ENCODE measurements around the gene BIRC5. TPM values are rescaled to one million over a fixed set of nuclear protein-coding genes. Genes with fewer than 3 reads are reported as not detected.

The BIRC5 gene
- polyA plus RNA-seq, 1 experiment = 15.3 TPM

DNA sequence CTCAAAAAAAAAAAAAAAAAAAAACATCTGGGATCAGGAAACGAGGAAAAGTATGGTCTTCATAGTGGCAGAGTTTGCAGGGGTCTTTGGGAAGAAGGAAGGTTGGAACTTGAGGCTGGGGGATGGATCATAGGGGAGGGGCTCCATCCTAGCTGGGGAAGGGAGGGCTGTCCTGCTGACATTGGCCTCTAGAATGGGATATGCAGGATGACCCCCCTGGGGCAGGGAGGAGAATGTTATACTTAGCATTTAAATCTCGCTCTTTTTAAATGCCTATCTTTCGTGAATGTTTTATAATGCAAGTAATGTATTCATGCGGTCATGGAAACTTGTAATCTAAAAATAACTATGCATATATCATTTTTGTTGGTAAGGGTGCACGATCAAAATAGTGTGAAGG lies 50.5 kb downstream of the BIRC5 start:
- DNase-seq (ENCODE audit: low read depth, low spot score) = no peak
- Histone ChIP-seq H3K4me3 (ENCODE audit: low read depth, low read length) (no peak overlapping the region), H3K27me3 (ENCODE audit: control insufficient read depth, insufficient read depth, low read length) (peaks cover 12% of the 10 kb centered on the region), H3K27ac (ENCODE audit: low read depth, low read length) (no peak overlapping the region), H3K9me3 (ENCODE audit: control insufficient read depth, insufficient read depth, low read length) (no peaks in the 10 kb centered on the region)
- TF ChIP-seq, protein P1, sequence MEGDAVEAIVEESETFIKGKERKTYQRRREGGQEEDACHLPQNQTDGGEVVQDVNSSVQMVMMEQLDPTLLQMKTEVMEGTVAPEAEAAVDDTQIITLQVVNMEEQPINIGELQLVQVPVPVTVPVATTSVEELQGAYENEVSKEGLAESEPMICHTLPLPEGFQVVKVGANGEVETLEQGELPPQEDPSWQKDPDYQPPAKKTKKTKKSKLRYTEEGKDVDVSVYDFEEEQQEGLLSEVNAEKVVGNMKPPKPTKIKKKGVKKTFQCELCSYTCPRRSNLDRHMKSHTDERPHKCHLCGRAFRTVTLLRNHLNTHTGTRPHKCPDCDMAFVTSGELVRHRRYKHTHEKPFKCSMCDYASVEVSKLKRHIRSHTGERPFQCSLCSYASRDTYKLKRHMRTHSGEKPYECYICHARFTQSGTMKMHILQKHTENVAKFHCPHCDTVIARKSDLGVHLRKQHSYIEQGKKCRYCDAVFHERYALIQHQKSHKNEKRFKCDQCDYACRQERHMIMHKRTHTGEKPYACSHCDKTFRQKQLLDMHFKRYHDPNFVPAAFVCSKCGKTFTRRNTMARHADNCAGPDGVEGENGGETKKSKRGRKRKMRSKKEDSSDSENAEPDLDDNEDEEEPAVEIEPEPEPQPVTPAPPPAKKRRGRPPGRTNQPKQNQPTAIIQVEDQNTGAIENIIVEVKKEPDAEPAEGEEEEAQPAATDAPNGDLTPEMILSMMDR (IDR thresholded peaks at IDR 0.05; ENCODE audit: low read depth, low read length) = no peak
- POLR2A ChIA-PET = no interaction called here
- CTCF ChIA-PET = no interaction called here

GRCh38 chr17:78265121-78265520 lies 51.1 kb downstream of the BIRC5 start:
- ChIA-PET CTCF (no interaction called here), POLR2A (no interaction called here)
- Histone ChIP-seq H3K27ac (ENCODE audit: low read depth, low read length) (no peak overlapping the region), H3K4me3 (ENCODE audit: low read depth, low read length) (no peak overlapping the region), H3K9me3 (ENCODE audit: control insufficient read depth, insufficient read depth, low read length) (no peaks in the 10 kb centered on the region), H3K27me3 (ENCODE audit: control insufficient read depth, insufficient read depth, low read length) (peaks cover 17% of the 10 kb centered on the region)
- TF ChIP-seq, protein P1 (IDR thresholded peaks at IDR 0.05; ENCODE audit: low read depth, low read length) = no peak
- DNase-seq (ENCODE audit: low read depth, low spot score) = no peak

DNA sequence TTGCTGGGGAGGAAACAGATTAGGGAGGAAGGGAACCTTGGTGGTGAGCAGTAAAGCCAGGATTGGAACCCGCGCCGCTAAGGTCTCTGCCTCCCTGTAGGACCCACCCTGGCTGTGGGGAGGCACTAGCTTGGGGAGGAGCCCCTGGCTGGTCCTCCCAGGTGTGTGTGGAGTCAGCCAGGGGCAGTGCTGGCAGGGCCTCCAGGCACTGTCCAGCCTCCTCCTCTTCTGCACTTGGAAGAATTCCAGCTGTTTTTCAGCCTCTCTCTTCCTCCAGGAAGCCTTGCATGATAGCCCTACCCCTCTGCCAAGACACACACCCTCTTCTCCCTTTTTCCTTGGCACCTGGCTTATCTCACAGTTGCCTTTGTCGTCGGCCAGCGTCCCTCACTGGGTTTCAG lies 52.2 kb downstream of the BIRC5 start:
- Histone ChIP-seq H3K27ac (ENCODE audit: low read depth, low read length) (no peak overlapping the region), H3K4me3 (ENCODE audit: low read depth, low read length) (no peak overlapping the region), H3K27me3 (ENCODE audit: control insufficient read depth, insufficient read depth, low read length) (peaks cover 20% of the 10 kb centered on the region), H3K9me3 (ENCODE audit: control insufficient read depth, insufficient read depth, low read length) (no peaks in the 10 kb centered on the region)
- TF ChIP-seq, protein P1 (IDR thresholded peaks at IDR 0.05; ENCODE audit: low read depth, low read length) = no peak
- POLR2A ChIA-PET = no interaction called here
- CTCF ChIA-PET = interaction anchor here (1.2 kb wide), 1 partner anchor 16 kb away, joined by 3 read pairs; no protein-coding TSS in a partner anchor
- DNase-seq (ENCODE audit: low read depth, low spot score) = no peak

DNA sequence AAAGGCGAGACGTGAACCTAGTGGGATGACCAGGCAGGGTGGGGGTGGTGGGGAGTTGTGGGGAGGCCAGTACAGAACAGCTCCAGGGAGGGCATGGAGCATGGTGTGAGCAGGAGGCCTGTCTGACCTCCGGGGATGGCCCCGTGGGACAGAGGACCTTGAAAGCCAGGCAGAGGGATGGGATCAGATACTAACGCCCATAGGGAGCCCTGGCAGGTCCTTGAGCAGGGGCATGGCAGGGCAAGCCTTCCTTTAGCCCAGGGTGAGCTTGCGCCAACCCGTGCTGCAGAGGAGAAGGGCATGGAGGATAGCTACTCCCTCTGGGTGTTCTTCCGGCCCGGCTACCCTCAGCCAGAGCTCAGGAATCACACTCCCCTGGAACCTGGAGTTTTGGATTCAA lies 52.7 kb downstream of the BIRC5 start:
- POLR2A ChIA-PET = no interaction called here
- H3K4me3 ChIP-seq (ENCODE audit: low read depth, low read length) = no peak overlapping the region
- CTCF ChIA-PET = interaction anchor here (1.2 kb wide), 1 partner anchor 17 kb away, joined by 3 read pairs; no protein-coding TSS in a partner anchor
- peaks cover 25% of the 10 kb centered on the region for H3K27me3 ChIP-seq (ENCODE audit: control insufficient read depth, insufficient read depth, low read length)
- H3K27ac ChIP-seq (ENCODE audit: low read depth, low read length) = no peak overlapping the region
- no peaks in the 10 kb centered on the region for H3K9me3 ChIP-seq (ENCODE audit: control insufficient read depth, insufficient read depth, low read length)
- TF ChIP-seq, protein P1 (IDR thresholded peaks at IDR 0.05; ENCODE audit: low read depth, low read length) = no peak
- no peak for DNase-seq (ENCODE audit: low read depth, low spot score)

DNA sequence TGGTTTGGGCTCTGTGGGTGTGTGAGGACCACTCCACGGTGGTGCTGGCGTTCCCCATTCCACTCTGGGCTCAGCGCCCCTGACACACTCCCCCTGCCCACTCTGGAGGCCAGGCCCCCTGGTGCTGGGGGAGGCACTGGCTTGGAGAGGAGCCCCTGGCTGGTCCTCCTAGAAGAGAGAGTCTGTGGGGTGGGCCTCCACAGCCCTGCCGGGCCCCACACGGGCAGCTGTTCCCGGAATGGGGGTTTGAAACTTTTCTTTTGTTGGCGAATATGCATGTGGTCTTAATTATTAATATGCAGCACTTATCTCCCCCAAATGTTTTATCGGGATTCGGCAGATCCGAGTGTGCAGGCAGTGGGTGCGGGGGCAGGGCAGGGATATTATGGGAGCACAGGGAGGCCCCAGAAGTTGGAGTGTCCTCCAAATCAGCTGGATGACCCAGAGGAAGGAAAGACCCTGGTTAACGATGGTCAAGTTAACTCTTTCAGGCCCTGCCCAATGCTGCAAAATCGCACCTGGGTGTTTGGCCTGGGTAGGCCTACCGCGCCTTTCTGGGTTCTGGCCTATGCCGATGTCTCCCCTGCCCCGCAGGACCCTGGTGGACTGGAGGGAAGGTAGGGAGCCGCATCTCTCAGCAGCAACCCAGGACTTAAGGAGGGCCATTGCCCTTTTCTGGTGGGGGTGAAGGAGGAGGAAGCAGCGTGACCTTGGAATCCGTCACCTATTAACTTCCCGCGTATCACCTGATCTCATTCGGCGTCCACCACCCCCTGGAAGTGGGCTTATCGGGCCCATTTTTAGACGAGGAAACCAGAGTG lies 53.4 kb downstream of the BIRC5 start:
- ChIA-PET POLR2A (no interaction called here), CTCF (interaction anchor here (1.2 kb wide), 1 partner anchor 17 kb away, joined by 3 read pairs; no protein-coding TSS in a partner anchor)
- DNase-seq (ENCODE audit: low read depth, low spot score) = no peak
- no peaks in the 10 kb centered on the region for H3K9me3 ChIP-seq (ENCODE audit: control insufficient read depth, insufficient read depth, low read length)
- no peak overlapping the region for H3K4me3 ChIP-seq (ENCODE audit: low read depth, low read length)
- H3K27me3 ChIP-seq (ENCODE audit: control insufficient read depth, insufficient read depth, low read length) = peaks cover 31% of the 10 kb centered on the region
- TF ChIP-seq, protein P1 (IDR thresholded peaks at IDR 0.05; ENCODE audit: low read depth, low read length) = no peak
- no peak overlapping the region for H3K27ac ChIP-seq (ENCODE audit: low read depth, low read length)
